Heart left ventricle (tissue), 16 donors: ENCODE results near the gene TET3. TPM values are rescaled to one million over a fixed set of nuclear protein-coding genes. Genes with fewer than 3 reads are reported as not detected.

Source experiments
- ATAC-seq, 4 donors: fragments of 200-7000 bp; cut with Tn5 transposase; one replicate each; pipeline ENCODE4 v1.9.1; 2020 to 2022; ENCODE audit warnings: moderate library complexity in 4 of 4, mild to moderate bottlenecking in 3 of 4, moderate number of reproducible peaks in 1 of 4
- DNase-seq, 5 donors: peaks; one replicate each; pipeline ENCODE4 v3.0.0-alpha.2; 2020
- H3K27ac ChIP-seq, 12 donors: fragments of 200-600 bp; sonication (generic) in 4 of 12; one replicate each; pipeline versions ENCODE4 v1.5.0 to v1.8.0; 2016 to 2022; ENCODE audit warnings: mild to moderate bottlenecking in 2 of 12
- H3K27me3 ChIP-seq, 9 donors: fragments of 200-600 bp; sonication (generic) in 2 of 9; one replicate each; pipeline versions ENCODE4 v1.5.1 to v1.8.0; 2016 to 2022; ENCODE audit warnings: mild to moderate bottlenecking in 3 of 9
- H3K36me3 ChIP-seq, 9 donors: fragments of 200-600 bp; sonication (generic) in 2 of 9; one replicate each; pipeline versions ENCODE4 v1.5.0 to v1.8.0; 2018 to 2022; ENCODE audit warnings: mild to moderate bottlenecking in 2 of 9
- H3K4me1 ChIP-seq, 12 donors: fragments of 200-600 bp; sonication (generic) in 4 of 12; one replicate each; pipeline versions ENCODE4 v1.5.0 to v1.8.0; 2016 to 2022; ENCODE audit warnings: mild to moderate bottlenecking in 3 of 12
- H3K4me3 ChIP-seq, 12 donors: fragments of 200-600 bp; sonication (generic) in 4 of 12; one replicate each; pipeline versions ENCODE4 v1.5.0 to v1.8.0; 2017 to 2022; ENCODE audit warnings: mild to moderate bottlenecking in 9 of 12, moderate library complexity in 4 of 12
- H3K9me3 ChIP-seq, 12 donors: fragments of 200-600 bp; sonication (generic) in 4 of 12; one replicate each; pipeline versions ENCODE4 v1.5.0 to v1.8.0; 2016 to 2022; ENCODE audit warnings: mild to moderate bottlenecking in 1 of 12
- POLR2A ChIP-seq, 2 donors: fragments of 450-650 bp; IDR thresholded peaks; one replicate each; pipeline ENCODE4 v1.6.1; 2017; ENCODE audit warnings: antibody characterized with exemption in 2 of 2, mild to moderate bottlenecking in 2 of 2, moderate library complexity in 2 of 2
- WGBS, 4 donors: extraction: QIAGEN DNeasy Blood & Tissue Kit in 2 of 4; methylation state at CpG; one replicate each; pipeline versions ENCODE4 v1.1.5 to v1.1.7; 2013 to 2018; 5-methylcytosine and 5-hydroxymethylcytosine counted together
- intact Hi-C, 10 donors: fragments of 100-400 bp; cut with DNase I; formaldehyde crosslinking; loops; one replicate each; pipeline versions ENCODE4 v1.11.1 to v1.14.2; 2022
- polyA plus RNA-seq, 2 donors: library from polyadenylated mRNA; stranded (reverse); fragments of 200-250 nt; gene quantifications; one replicate each; pipeline ENCODE4 v1.2.3, GENCODE V29; 2013
- total RNA-seq, 9 donors: library from RNA; depleted of rRNA in 2 of 9; stranded (reverse); fragments of >200 nt in 2 of 9; fragmentation: NEBNext Ultra II Directional in 3 of 9; extraction: Animal tissue kit (Norgen Biotek cat#: 25700) in 3 of 9; gene quantifications; one replicate each; pipeline versions ENCODE4 v1.1.0 to v1.2.4, GENCODE V29; 2016 to 2023
- TF ChIP-seq, protein P1 (sequence below), 12 donors: fragments of 200-600 bp; sonication (generic) in 4 of 12; IDR thresholded peaks; one replicate each; pipeline versions ENCODE4 v1.5.0 to v1.8.0; 2018 to 2022; ENCODE audit warnings: antibody characterized with exemption in 12 of 12, mild to moderate bottlenecking in 5 of 12
- donor health status: ischemic (EF 13 %, LVEDD 7.1; RV severe dilation, severe dysfunction).
- donor health status: healthy with polysubstance abuse.
- donor health status: DM: no; HTN: yes; CAD: no.
- donor health status: DM: no; HTN: no; CAD: no.
- donor health status: ischemic (EF 25% LVEDD 6.9; RV normal size, moderate dysfunction).
- donor health status: ischemic (EF 25% LVEDD 5.7; RV mildly dilated, moderate dysfunction).
- donor health status: healthy.
- donor health status: DM: yes; HTN: yes; CAD: no.
- donor health status: ischemic (EF 35%, LVEDD 5.7; RV mildly dilated, moderate dysfunction).
- donor health status: nonischemic (EF 11% LVEDD 7.7; RV severe dilation, severe dysfunction).
- donor health status: DM: yes; HTN: yes; CAD: no.
- donor health status: PGD.
- donor health status: ischemic (EF 29% LVEDD 5.4; RV normal size, mild dysfunction).
- donor health status: nonischemic (EF 23%, LVEDD 6.1; RV moderate dilation, normal function).

TET3 gene
- total and polyA plus RNA-seq, 11 donors, result 1.2 to 12.6 (median 2.5) TPM

DNA sequence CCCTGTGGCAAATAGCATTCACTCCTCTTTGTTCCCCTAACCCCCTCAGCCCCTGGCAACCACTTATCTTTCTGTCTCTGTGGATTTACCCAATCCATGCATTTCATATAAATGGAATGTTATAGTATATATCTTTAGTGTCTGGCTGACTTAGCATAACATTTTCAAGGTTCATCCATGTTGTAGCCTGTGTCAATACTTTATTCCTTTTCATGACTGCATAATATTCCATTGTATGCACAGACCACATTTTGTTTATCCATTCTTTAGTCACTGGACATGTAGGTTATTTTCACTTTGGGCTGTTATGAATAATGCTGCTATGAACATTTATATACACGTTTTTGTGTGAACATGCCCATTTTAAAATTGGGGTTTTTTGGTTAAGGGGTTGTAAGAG, 42.8 kb downstream of the TET3 start:
- intact Hi-C loops, result no loop called here
- Histone ChIP-seq H3K36me3 (no peaks in the 10 kb centered on the region), H3K4me1 (peaks cover 0 to 64% (median 14%) of the 10 kb centered on the region in 12 donors), H3K27ac (peak overlapping the region in 1 of 12 donors; percentile 68), H3K9me3 (peaks cover 0 to 10% (median 0%) of the 10 kb centered on the region in 12 donors), H3K27me3 (no peaks in the 10 kb centered on the region), H3K4me3 (no peak overlapping the region)
- no peak for DNase-seq
- no peak for TF ChIP-seq POLR2A (IDR thresholded peaks at IDR 0.05)
- TF ChIP-seq, protein P1, sequence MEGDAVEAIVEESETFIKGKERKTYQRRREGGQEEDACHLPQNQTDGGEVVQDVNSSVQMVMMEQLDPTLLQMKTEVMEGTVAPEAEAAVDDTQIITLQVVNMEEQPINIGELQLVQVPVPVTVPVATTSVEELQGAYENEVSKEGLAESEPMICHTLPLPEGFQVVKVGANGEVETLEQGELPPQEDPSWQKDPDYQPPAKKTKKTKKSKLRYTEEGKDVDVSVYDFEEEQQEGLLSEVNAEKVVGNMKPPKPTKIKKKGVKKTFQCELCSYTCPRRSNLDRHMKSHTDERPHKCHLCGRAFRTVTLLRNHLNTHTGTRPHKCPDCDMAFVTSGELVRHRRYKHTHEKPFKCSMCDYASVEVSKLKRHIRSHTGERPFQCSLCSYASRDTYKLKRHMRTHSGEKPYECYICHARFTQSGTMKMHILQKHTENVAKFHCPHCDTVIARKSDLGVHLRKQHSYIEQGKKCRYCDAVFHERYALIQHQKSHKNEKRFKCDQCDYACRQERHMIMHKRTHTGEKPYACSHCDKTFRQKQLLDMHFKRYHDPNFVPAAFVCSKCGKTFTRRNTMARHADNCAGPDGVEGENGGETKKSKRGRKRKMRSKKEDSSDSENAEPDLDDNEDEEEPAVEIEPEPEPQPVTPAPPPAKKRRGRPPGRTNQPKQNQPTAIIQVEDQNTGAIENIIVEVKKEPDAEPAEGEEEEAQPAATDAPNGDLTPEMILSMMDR (IDR thresholded peaks at IDR 0.05), result no peak
- no peak for ATAC-seq
- 93 to 100% (median 96%) methylated on average over 1 of the region's 1 CpG for WGBS, 4 donors

DNA sequence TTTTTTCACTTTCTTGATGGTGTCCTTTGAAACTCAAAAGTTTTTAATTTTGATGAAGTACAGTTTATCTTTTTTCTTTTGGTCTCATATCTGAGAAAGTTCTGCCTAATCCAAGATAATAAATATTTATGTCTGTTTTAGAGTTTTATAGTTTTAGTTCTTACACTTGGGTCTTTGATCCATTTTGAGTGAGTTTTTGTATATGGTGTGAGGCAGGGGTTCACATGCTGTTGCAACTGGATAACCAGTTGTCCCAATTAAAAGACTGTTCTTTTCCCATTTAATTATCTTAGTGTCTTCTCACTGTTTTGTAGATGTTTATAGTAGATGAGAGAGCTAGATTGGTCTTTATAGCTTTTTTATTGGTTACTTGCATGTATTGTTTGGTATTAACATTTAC, 43.6 kb downstream of the TET3 start:
- H3K4me1 ChIP-seq, result peaks cover 0 to 71% (median 17%) of the 10 kb centered on the region in 12 donors
- H3K9me3 ChIP-seq, result peaks cover 0 to 10% (median 0%) of the 10 kb centered on the region in 12 donors
- no peak for TF ChIP-seq POLR2A (IDR thresholded peaks at IDR 0.05)
- TF ChIP-seq, protein P1 (IDR thresholded peaks at IDR 0.05), result no peak
- H3K4me3 ChIP-seq, result no peak overlapping the region
- no peak for DNase-seq
- ATAC-seq, result no peak
- no peaks in the 10 kb centered on the region for H3K36me3 ChIP-seq
- H3K27me3 ChIP-seq, result no peaks in the 10 kb centered on the region
- intact Hi-C loops, result no loop called here
- no peak overlapping the region for H3K27ac ChIP-seq

GRCh38 chr2:74028741-74029140, 44.0 kb downstream of the TET3 start:
- Histone ChIP-seq H3K4me1 (peaks cover 0 to 74% (median 17%) of the 10 kb centered on the region in 12 donors), H3K9me3 (peaks cover 0 to 10% (median 0%) of the 10 kb centered on the region in 12 donors), H3K4me3 (no peak overlapping the region), H3K27ac (no peak overlapping the region), H3K27me3 (no peaks in the 10 kb centered on the region), H3K36me3 (no peaks in the 10 kb centered on the region)
- intact Hi-C loops, result no loop called here
- ATAC-seq, result no peak
- no peak for TF ChIP-seq POLR2A (IDR thresholded peaks at IDR 0.05)
- TF ChIP-seq, protein P1 (IDR thresholded peaks at IDR 0.05), result no peak
- DNase-seq, result no peak

GRCh38 chr2:74029714-74030397, 45.1 kb downstream of the TET3 start:
- ATAC-seq, result no peak
- Histone ChIP-seq H3K27ac (peak overlapping the region in 1 of 12 donors; percentile 28), H3K4me3 (no peak overlapping the region), H3K27me3 (no peaks in the 10 kb centered on the region), H3K4me1 (peaks cover 0 to 75% (median 17%) of the 10 kb centered on the region in 12 donors), H3K9me3 (peaks cover 0 to 10% (median 0%) of the 10 kb centered on the region in 12 donors), H3K36me3 (no peaks in the 10 kb centered on the region)
- DNase-seq, result no peak
- no peak for TF ChIP-seq POLR2A (IDR thresholded peaks at IDR 0.05)
- TF ChIP-seq, protein P1 (IDR thresholded peaks at IDR 0.05), result no peak
- intact Hi-C loops, result no loop called here
- WGBS, 4 donors, result 59 to 68% (median 64%) methylated on average over 2 of the region's 2 CpGs
